ENCODE measurements around the gene MAP3K12. TPM values are rescaled to one million over a fixed set of nuclear protein-coding genes. Genes with fewer than 3 reads are reported as not detected.

The MAP3K12 gene
- total RNA-seq, 3 donors from 2014 or later (not counting 1 experiment from before 2014, with no cell fraction given): 15.3 to 21.8 (median 21.8) TPM

- Histone ChIP-seq H3K4me1 (ENCODE audit: control insufficient read depth, insufficient read depth, low read length) (no peaks in the 10 kb centered on the region), H3K9me3 (ENCODE audit: control insufficient read depth, insufficient read depth, low read length) (no peaks in the 10 kb centered on the region), H3K36me3 (ENCODE audit: control insufficient read depth, insufficient read depth, low read length) (no peaks in the 10 kb centered on the region), H3K4me3 (ENCODE audit: low read length) (no peak overlapping the region), H3K27me3 (ENCODE audit: control insufficient read depth, insufficient read depth, low read length) (no peaks in the 10 kb centered on the region), H3K27ac (ENCODE audit: low read length) (no peak overlapping the region)
- 90% methylated on average over 3 of the region's 5 CpGs for WGBS (ENCODE audit: insufficient coverage)
- H3K9me3 Mint-ChIP-seq: no peaks in the 10 kb centered on the region
- no peak for DNase-seq
- no peak overlapping the region for H3K27ac Mint-ChIP-seq
- TF ChIP-seq, protein P1, sequence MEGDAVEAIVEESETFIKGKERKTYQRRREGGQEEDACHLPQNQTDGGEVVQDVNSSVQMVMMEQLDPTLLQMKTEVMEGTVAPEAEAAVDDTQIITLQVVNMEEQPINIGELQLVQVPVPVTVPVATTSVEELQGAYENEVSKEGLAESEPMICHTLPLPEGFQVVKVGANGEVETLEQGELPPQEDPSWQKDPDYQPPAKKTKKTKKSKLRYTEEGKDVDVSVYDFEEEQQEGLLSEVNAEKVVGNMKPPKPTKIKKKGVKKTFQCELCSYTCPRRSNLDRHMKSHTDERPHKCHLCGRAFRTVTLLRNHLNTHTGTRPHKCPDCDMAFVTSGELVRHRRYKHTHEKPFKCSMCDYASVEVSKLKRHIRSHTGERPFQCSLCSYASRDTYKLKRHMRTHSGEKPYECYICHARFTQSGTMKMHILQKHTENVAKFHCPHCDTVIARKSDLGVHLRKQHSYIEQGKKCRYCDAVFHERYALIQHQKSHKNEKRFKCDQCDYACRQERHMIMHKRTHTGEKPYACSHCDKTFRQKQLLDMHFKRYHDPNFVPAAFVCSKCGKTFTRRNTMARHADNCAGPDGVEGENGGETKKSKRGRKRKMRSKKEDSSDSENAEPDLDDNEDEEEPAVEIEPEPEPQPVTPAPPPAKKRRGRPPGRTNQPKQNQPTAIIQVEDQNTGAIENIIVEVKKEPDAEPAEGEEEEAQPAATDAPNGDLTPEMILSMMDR (IDR thresholded peaks at IDR 0.05): no peak
- ATAC-seq: no peak
- H3K27me3 Mint-ChIP-seq (ENCODE audit: low read depth in 2 of 2): no peaks in the 10 kb centered on the region
- H3K4me3 Mint-ChIP-seq: no peak overlapping the region
- H3K36me3 Mint-ChIP-seq: no peaks in the 10 kb centered on the region
- intact Hi-C loops (cut with micrococcal nuclease): no loop called here
- H3K4me1 Mint-ChIP-seq: no peaks in the 10 kb centered on the region
Measured at GRCh38 chr12:53430116-53430515, 69.1 kb downstream of the MAP3K12 start.

Other genes with a start within 250 kb of the MAP3K12 start
- gene ESPL1, start 231.2 kb downstream of the MAP3K12 start, total RNA-seq: 1 to 10 TPM; 1.9 to 5.8 (median 3.1) TPM
- gene PFDN5, start 203.9 kb downstream of the MAP3K12 start, total RNA-seq: 100 to 1,000 TPM; 365 to 450 (median 439) TPM
- gene MYG1, start 199.8 kb downstream of the MAP3K12 start, total RNA-seq: 10 to 100 TPM; 22.8 to 30.6 (median 28.1) TPM
- gene AAAS, start 177.8 kb downstream of the MAP3K12 start, total RNA-seq: 10 to 100 TPM; 34.3 to 50.4 (median 45.0) TPM
- gene SP7, start 163.1 kb downstream of the MAP3K12 start, total RNA-seq: under 1 TPM in 1 of 3 donors, not detected in 2; 0.07 TPM
- gene SP1, start 119.3 kb downstream of the MAP3K12 start, total RNA-seq: 10 to 100 TPM; 84.6 to 96.3 (median 88.5) TPM
- not detected for gene AMHR2, start 75.6 kb downstream of the MAP3K12 start, total RNA-seq
- 100 to 1,000 TPM; 214 to 233 (median 231) TPM for gene PRR13, start 57.7 kb downstream of the MAP3K12 start, total RNA-seq
- 1,000 to 10,000 TPM in 1 of 3 donors, 100 to 1,000 TPM in 2; 910 to 1,083 (median 943) TPM for gene PCBP2, start 47.4 kb downstream of the MAP3K12 start, total RNA-seq
- gene TARBP2, start 1.8 kb upstream of the MAP3K12 start, total RNA-seq: 10 to 100 TPM; 23.8 to 35.1 (median 33.7) TPM
- not detected for gene NPFF, start 8.0 kb upstream of the MAP3K12 start, total RNA-seq
- 10 to 100 TPM; 32.3 to 42.3 (median 34.9) TPM for gene ATF7, start 126.9 kb upstream of the MAP3K12 start, total RNA-seq
- gene ATP5MC2, start 176.6 kb upstream of the MAP3K12 start, total RNA-seq: 100 to 1,000 TPM; 180 to 195 (median 184) TPM
- gene CALCOCO1, start 228.0 kb upstream of the MAP3K12 start, total RNA-seq: 100 to 1,000 TPM; 215 to 256 (median 226) TPM

Data from natural killer cell (primary cell).